ENCODE data around the gene MARCHF9.
A peak's percentile ranks its signal among the peaks of the same experiment; 100 is the strongest.

MARCHF9 gene

GRCh38 chr12:57751788-57752667 is 2.9 kb upstream of the MARCHF9 start, which contains the start of gene CDK4:
Gene CDK4, minus strand, starts transcription at chr12:57752310. Its CDS starts 593 bp downstream, at chr12:57751717.
- Mint-ChIP-seq H3K4me1 (peaks cover 65% of the 10 kb centered on the region), H3K27me3 (peaks cover 3% of the 10 kb centered on the region), H3K4me3 (peak within 1 kb of the TSS; percentile 96), H3K9me3 (no peaks in the 10 kb centered on the region), H3K36me3 (ENCODE audit: low read depth) (peaks cover 41% of the 10 kb centered on the region), H3K27ac (peak within 1 kb of the TSS; percentile 96)
- ATAC-seq (peak; percentile 77), DNase-seq (peak; percentile 98)

- DNase-seq (no peak), ATAC-seq (no peak)
- peaks cover 66% of the 10 kb centered on the region for H3K4me1 Mint-ChIP-seq
- no peaks in the 10 kb centered on the region for H3K9me3 Mint-ChIP-seq
- peak overlapping the region; percentile 96 for H3K27ac Mint-ChIP-seq
- peaks cover 3% of the 10 kb centered on the region for H3K27me3 Mint-ChIP-seq
- H3K36me3 Mint-ChIP-seq (ENCODE audit: low read depth): peaks cover 36% of the 10 kb centered on the region
- H3K4me3 Mint-ChIP-seq: peak overlapping the region; percentile 96
Measured at GRCh38 chr12:57752668-57753000, 2.3 kb upstream of the MARCHF9 start.

GRCh38 chr12:57753756-57754337 is 1.1 kb upstream of the MARCHF9 start:
- ATAC-seq (no peak), DNase-seq (no peak)
- peaks cover 3% of the 10 kb centered on the region for H3K27me3 Mint-ChIP-seq
- peak overlapping the region; percentile 80 for H3K4me3 Mint-ChIP-seq
- peak overlapping the region; percentile 21 for H3K27ac Mint-ChIP-seq
- H3K36me3 Mint-ChIP-seq (ENCODE audit: low read depth): peaks cover 34% of the 10 kb centered on the region
- H3K4me1 Mint-ChIP-seq: peaks cover 62% of the 10 kb centered on the region
- H3K9me3 Mint-ChIP-seq: no peaks in the 10 kb centered on the region

GRCh38 chr12:57755194-57755453 is 221 bp downstream of the MARCHF9 start:
- H3K9me3 Mint-ChIP-seq: no peaks in the 10 kb centered on the region
- no peak overlapping the region for H3K27ac Mint-ChIP-seq
- peaks cover 64% of the 10 kb centered on the region for H3K4me1 Mint-ChIP-seq
- no peak for ATAC-seq
- no peak overlapping the region for H3K4me3 Mint-ChIP-seq
- DNase-seq: no peak
- H3K27me3 Mint-ChIP-seq: peaks cover 3% of the 10 kb centered on the region
- H3K36me3 Mint-ChIP-seq (ENCODE audit: low read depth): peaks cover 29% of the 10 kb centered on the region

DNA sequence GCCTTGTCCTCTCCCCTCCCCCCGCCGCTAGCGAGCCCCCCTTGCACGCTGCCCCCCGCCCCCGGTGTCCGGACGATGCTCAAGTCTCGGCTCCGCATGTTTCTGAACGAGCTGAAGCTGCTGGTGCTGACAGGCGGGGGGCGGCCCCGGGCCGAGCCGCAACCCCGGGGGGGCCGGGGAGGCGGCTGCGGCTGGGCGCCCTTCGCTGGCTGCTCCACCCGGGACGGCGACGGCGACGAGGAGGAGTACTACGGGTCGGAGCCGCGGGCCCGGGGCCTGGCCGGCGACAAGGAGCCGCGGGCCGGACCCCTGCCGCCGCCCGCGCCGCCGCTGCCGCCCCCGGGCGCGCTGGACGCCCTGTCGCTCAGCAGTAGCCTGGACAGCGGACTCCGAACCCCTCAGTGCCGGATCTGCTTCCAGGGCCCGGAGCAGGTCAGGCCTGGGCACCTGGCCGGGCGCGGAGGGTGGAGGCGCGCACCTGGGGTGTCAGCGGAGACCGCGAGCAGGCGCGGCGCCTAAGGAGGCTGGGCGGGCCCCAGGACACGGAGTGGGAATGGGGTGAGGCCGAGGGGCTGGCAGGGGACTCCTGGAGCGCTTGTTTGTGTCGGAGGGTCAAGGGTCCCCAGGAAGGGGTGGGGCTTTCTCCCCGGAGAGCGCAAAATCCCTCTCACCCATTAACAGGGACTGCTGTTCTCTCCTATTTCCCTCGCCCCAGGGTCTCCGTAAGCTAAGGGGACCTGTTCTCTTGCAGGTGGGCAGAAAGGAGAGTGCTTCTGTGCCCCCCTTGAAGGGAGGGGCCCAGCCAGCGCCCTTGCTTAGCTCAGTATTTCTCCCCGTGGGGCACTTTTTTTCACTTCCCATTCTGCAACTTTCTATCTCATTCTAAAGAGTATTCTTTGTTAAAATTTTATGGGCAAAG is 810 bp downstream of the MARCHF9 start:
- Mint-ChIP-seq H3K36me3 (ENCODE audit: low read depth) (peaks cover 23% of the 10 kb centered on the region), H3K9me3 (no peaks in the 10 kb centered on the region), H3K4me3 (peak overlapping the region; percentile 79), H3K27me3 (peaks cover 3% of the 10 kb centered on the region), H3K4me1 (peaks cover 59% of the 10 kb centered on the region), H3K27ac (peak overlapping the region; percentile 65)
- DNase-seq (no peak), ATAC-seq (no peak)

GRCh38 chr12:57756406-57757341 is 1.8 kb downstream of the MARCHF9 start:
- H3K4me3 Mint-ChIP-seq: peak overlapping the region; percentile 79
- peak overlapping the region; percentile 65 for H3K27ac Mint-ChIP-seq
- ATAC-seq: peak; percentile 48
- peaks cover 3% of the 10 kb centered on the region for H3K27me3 Mint-ChIP-seq
- peaks cover 50% of the 10 kb centered on the region for H3K4me1 Mint-ChIP-seq
- DNase-seq: peak; percentile 79
- H3K9me3 Mint-ChIP-seq: no peaks in the 10 kb centered on the region
- H3K36me3 Mint-ChIP-seq (ENCODE audit: low read depth): peaks cover 18% of the 10 kb centered on the region

- Mint-ChIP-seq H3K27me3 (no peaks in the 10 kb centered on the region), H3K9me3 (no peaks in the 10 kb centered on the region), H3K27ac (no peak overlapping the region), H3K36me3 (ENCODE audit: low read depth) (peaks cover 19% of the 10 kb centered on the region), H3K4me1 (peaks cover 41% of the 10 kb centered on the region), H3K4me3 (no peak overlapping the region)
- DNase-seq: no peak
- no peak for ATAC-seq
Measured at GRCh38 chr12:57757771-57758170, 2.9 kb downstream of the MARCHF9 start.

DNA sequence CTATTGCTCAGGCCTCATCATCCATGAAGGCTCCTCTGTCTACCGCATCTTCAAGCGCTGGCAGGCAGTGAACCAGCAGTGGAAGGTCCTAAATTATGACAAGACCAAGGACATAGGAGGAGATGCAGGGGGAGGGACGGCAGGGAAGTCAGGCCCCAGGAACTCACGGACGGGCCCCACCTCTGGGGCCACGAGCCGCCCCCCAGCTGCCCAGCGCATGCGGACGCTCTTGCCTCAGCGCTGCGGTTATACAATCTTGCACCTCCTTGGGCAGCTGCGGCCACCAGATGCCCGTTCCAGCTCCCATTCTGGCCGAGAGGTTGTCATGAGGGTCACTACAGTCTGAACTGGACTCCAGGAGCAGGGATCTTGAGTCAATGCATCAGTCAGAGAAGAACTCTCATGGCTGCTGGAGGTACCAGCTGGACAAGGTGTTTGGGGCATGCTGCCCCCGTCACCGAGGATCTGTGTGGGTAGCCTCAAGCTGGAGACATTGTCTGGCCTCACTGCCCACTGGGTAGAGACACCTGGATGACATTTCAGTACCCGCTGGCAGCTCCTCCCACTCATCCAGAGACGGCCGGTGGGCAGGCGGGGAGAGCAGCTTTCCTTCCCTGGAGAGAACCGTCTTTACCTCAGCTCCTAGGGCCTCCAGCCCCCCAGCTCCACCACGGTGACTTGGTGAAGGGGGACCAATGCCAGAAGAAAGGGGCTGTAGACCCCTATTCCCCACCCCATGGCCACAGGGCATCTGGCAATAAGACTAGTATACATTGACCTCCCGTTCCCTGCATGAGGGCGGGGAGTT is 3.9 kb downstream of the MARCHF9 start:
- DNase-seq: no peak
- no peaks in the 10 kb centered on the region for H3K9me3 Mint-ChIP-seq
- H3K4me1 Mint-ChIP-seq: peaks cover 34% of the 10 kb centered on the region
- no peaks in the 10 kb centered on the region for H3K27me3 Mint-ChIP-seq
- ATAC-seq: no peak
- no peak overlapping the region for H3K4me3 Mint-ChIP-seq
- H3K27ac Mint-ChIP-seq: no peak overlapping the region
- peaks cover 28% of the 10 kb centered on the region for H3K36me3 Mint-ChIP-seq (ENCODE audit: low read depth)

DNA sequence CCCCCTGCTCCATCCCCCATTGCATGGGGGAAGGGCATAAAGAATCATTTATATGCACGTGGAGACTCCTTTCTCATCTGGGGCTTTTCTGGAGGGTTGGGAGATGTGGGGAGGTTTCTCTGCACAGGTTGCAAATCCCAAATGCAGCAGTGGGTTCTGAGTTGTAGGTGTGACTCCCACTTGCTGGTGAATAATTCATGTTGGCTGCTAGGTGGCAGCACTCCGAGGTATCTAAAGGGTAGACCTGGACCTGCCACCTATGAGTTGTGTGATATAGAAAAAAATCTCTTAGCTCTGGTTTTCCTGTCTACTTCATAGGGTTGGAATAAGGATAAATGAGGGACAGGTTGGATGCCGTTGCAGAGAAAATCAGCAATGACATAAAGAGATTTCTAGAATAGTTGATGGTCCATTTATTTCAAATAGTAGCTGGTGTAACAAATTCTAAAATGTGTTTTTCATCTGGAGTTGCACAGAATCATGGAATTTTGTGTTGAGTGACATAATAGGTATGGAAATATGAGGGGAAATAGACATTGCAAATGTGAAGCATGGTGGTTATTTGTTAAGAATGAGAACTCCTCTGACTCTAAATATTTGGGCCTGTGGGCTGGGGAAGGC is 4.6 kb downstream of the MARCHF9 start:
- Mint-ChIP-seq H3K4me3 (no peak overlapping the region), H3K27ac (no peak overlapping the region), H3K9me3 (no peaks in the 10 kb centered on the region), H3K36me3 (ENCODE audit: low read depth) (peaks cover 35% of the 10 kb centered on the region), H3K4me1 (peaks cover 34% of the 10 kb centered on the region), H3K27me3 (no peaks in the 10 kb centered on the region)
- ATAC-seq (peak; percentile 24), DNase-seq (no peak)

DNA sequence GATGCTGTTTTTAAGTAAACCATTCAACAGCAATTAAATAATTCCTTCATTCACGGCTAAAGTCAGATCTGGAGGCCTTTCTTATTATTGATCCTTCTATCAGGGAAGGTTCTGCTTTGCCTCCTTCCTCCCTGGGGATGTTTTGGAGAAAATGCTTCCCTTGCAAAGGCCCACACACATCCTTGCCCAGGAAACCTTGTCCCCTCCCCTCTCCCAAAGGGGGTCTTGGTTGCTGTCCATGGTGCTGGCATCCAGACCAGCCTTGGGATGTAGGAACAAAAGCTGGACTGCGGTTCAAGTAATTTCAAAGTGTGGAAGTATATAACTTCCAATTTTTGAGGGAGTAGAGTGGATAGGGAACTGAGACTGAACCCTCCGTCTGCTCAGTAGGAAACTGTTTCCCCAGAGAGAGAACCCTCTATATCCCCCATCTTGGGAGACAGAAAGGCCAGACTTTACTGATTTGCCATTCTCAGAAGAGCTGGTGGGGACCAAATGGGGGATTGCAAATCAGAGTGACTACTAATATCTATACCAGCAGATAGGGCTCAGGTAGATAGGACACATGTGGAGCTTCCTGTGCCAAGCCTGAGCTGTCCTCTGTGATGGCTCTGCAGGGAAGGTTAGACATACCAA is 5.6 kb downstream of the MARCHF9 start:
- DNase-seq (no peak), ATAC-seq (no peak)
- Mint-ChIP-seq H3K4me1 (peaks cover 39% of the 10 kb centered on the region), H3K9me3 (no peaks in the 10 kb centered on the region), H3K4me3 (no peak overlapping the region), H3K27me3 (peaks cover 1% of the 10 kb centered on the region), H3K27ac (no peak overlapping the region), H3K36me3 (ENCODE audit: low read depth) (peaks cover 39% of the 10 kb centered on the region)

DNA sequence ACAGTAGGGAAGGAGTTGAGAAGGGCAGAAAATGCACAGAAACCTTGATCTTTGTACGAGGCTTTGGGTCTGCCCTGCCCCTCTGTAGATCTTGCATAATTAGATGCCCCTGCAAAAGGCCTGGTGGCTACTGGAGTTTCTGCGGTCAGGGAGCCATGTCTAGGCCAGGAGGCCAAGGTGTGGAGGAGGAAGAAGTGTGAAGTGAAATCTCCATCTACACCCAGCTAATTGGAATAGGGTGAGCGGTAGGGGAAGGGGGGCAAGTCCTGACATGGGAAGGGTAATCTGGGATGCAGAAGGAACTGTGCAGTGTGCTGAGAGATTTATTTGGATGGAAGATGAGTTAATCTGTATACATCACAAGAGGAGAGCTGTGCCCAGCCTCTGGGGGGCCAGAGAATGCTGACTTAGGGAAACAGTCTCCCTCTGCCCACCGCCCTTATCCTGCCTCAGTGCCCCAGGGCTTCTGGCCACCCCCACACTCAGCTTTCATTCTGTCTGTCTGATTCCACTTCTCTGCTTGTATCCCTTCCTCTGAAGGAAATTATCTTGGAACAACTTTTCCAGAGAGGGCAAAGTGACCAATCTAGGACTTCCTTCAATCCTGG is 6.6 kb downstream of the MARCHF9 start:
- no peaks in the 10 kb centered on the region for H3K9me3 Mint-ChIP-seq
- H3K36me3 Mint-ChIP-seq (ENCODE audit: low read depth): peaks cover 39% of the 10 kb centered on the region
- H3K4me1 Mint-ChIP-seq: peaks cover 42% of the 10 kb centered on the region
- ATAC-seq (no peak), DNase-seq (no peak)
- H3K27ac Mint-ChIP-seq: no peak overlapping the region
- H3K27me3 Mint-ChIP-seq: peaks cover 5% of the 10 kb centered on the region
- no peak overlapping the region for H3K4me3 Mint-ChIP-seq

- H3K27me3 Mint-ChIP-seq: peaks cover 7% of the 10 kb centered on the region
- ATAC-seq (no peak), DNase-seq (no peak)
- H3K4me1 Mint-ChIP-seq: peaks cover 45% of the 10 kb centered on the region
- no peak overlapping the region for H3K27ac Mint-ChIP-seq
- peaks cover 39% of the 10 kb centered on the region for H3K36me3 Mint-ChIP-seq (ENCODE audit: low read depth)
- H3K4me3 Mint-ChIP-seq: no peak overlapping the region
- no peaks in the 10 kb centered on the region for H3K9me3 Mint-ChIP-seq
Measured at GRCh38 chr12:57762463-57762862, 7.6 kb downstream of the MARCHF9 start.
